Measurements from ENCODE around the gene CD8B. TPM values are rescaled to one million over a fixed set of nuclear protein-coding genes. Genes with fewer than 3 reads are reported as not detected.
A peak's percentile ranks its signal among the peaks of the same experiment; 100 is the strongest.
"Not testable (repeated sequence)": the region's sequence is repeated elsewhere in the genome, so short reads cannot be mapped to it uniquely, and the experiment has no call there.

CD8B gene
- total and polyA plus RNA-seq, 2 experiments from 2014 or later: 0.31 to 0.63 TPM

DNA sequence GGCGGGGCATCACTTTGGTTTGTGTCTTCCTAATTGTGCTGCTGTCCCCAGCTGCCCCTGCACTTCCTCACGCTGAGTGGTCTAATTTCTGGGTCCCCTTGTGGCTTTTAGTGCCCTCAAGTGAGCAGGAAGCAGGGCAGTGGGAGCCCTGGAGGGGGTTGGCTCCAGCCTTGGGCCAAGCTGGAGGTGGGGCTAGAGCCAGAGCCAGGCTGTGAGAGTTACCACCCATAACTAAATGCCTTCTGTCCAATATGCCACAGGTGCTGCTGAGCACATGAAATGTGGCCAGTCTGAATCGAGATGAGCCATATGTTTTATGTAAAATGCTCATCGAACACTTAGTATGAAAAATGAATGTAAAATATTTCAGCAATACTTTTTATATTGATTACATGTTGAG lies 5.2 kb downstream of the CD8B start:
- not testable (repeated sequence) for H3K36me3 ChIP-seq (ENCODE audit: insufficient read depth); H3K27me3 ChIP-seq (ENCODE audit: insufficient read depth); H3K79me2 ChIP-seq (replicated peaks; ENCODE audit: insufficient read depth); H3K36me3 Mint-ChIP-seq (ENCODE audit: low read depth); H2AFZ ChIP-seq; H3K9me3 Mint-ChIP-seq; H3K27ac ChIP-seq (ENCODE audit: low read depth); H3K4me1 ChIP-seq (ENCODE audit: insufficient read depth); H3K9me2 ChIP-seq (ENCODE audit: insufficient read depth); H3F3A ChIP-seq (replicated peaks; ENCODE audit: low read depth); H3K4me3 ChIP-seq; H3K27ac Mint-ChIP-seq; H3K4me2 ChIP-seq; H3K4me1 Mint-ChIP-seq; H4K20me1 ChIP-seq (replicated peaks; ENCODE audit: insufficient read depth); DNase-seq (ENCODE audit: low spot score); H3K4me3 Mint-ChIP-seq
- peaks cover 11% of the 10 kb centered on the region for H3K27me3 Mint-ChIP-seq (ENCODE audit: insufficient read depth, low read depth, poor library complexity)
- peak; percentile 62 for ATAC-seq

DNA sequence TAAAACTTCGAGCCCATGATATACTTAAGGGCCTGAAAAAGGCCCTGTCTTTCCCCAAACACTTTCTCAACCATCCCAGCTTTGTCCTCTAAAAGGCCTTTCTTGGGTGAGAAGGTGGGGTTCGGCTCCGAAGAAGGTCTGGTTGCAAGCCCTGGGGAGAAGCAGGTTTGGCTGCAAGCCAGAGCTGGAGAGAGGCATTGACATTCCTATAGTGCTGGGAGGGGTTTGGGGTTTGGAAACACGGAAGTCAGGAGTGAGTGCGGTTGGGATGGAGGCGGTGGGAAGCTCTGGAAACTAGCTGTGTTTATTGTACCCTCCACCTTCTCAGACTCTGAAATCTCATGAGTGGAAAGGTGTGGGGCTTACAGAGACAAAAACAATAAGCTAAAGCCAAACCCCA lies 5.7 kb downstream of the CD8B start:
- H3K27ac ChIP-seq (ENCODE audit: low read depth); H3K27me3 Mint-ChIP-seq (ENCODE audit: insufficient read depth, low read depth, poor library complexity); H3K36me3 ChIP-seq (ENCODE audit: insufficient read depth); H3K4me3 Mint-ChIP-seq; H3K36me3 Mint-ChIP-seq (ENCODE audit: low read depth); H2AFZ ChIP-seq; H3K4me1 Mint-ChIP-seq; H3K4me2 ChIP-seq; H3K4me3 ChIP-seq; H4K20me1 ChIP-seq (replicated peaks; ENCODE audit: insufficient read depth); H3K27me3 ChIP-seq (ENCODE audit: insufficient read depth); H3K4me1 ChIP-seq (ENCODE audit: insufficient read depth); H3K9me2 ChIP-seq (ENCODE audit: insufficient read depth); H3F3A ChIP-seq (replicated peaks; ENCODE audit: low read depth); H3K9me3 Mint-ChIP-seq; H3K79me2 ChIP-seq (replicated peaks; ENCODE audit: insufficient read depth); H3K27ac Mint-ChIP-seq: not testable (repeated sequence)
- ATAC-seq: peak; percentile 92; the same call in 2 of the 3 replicates
- TF ChIP-seq, protein P1, sequence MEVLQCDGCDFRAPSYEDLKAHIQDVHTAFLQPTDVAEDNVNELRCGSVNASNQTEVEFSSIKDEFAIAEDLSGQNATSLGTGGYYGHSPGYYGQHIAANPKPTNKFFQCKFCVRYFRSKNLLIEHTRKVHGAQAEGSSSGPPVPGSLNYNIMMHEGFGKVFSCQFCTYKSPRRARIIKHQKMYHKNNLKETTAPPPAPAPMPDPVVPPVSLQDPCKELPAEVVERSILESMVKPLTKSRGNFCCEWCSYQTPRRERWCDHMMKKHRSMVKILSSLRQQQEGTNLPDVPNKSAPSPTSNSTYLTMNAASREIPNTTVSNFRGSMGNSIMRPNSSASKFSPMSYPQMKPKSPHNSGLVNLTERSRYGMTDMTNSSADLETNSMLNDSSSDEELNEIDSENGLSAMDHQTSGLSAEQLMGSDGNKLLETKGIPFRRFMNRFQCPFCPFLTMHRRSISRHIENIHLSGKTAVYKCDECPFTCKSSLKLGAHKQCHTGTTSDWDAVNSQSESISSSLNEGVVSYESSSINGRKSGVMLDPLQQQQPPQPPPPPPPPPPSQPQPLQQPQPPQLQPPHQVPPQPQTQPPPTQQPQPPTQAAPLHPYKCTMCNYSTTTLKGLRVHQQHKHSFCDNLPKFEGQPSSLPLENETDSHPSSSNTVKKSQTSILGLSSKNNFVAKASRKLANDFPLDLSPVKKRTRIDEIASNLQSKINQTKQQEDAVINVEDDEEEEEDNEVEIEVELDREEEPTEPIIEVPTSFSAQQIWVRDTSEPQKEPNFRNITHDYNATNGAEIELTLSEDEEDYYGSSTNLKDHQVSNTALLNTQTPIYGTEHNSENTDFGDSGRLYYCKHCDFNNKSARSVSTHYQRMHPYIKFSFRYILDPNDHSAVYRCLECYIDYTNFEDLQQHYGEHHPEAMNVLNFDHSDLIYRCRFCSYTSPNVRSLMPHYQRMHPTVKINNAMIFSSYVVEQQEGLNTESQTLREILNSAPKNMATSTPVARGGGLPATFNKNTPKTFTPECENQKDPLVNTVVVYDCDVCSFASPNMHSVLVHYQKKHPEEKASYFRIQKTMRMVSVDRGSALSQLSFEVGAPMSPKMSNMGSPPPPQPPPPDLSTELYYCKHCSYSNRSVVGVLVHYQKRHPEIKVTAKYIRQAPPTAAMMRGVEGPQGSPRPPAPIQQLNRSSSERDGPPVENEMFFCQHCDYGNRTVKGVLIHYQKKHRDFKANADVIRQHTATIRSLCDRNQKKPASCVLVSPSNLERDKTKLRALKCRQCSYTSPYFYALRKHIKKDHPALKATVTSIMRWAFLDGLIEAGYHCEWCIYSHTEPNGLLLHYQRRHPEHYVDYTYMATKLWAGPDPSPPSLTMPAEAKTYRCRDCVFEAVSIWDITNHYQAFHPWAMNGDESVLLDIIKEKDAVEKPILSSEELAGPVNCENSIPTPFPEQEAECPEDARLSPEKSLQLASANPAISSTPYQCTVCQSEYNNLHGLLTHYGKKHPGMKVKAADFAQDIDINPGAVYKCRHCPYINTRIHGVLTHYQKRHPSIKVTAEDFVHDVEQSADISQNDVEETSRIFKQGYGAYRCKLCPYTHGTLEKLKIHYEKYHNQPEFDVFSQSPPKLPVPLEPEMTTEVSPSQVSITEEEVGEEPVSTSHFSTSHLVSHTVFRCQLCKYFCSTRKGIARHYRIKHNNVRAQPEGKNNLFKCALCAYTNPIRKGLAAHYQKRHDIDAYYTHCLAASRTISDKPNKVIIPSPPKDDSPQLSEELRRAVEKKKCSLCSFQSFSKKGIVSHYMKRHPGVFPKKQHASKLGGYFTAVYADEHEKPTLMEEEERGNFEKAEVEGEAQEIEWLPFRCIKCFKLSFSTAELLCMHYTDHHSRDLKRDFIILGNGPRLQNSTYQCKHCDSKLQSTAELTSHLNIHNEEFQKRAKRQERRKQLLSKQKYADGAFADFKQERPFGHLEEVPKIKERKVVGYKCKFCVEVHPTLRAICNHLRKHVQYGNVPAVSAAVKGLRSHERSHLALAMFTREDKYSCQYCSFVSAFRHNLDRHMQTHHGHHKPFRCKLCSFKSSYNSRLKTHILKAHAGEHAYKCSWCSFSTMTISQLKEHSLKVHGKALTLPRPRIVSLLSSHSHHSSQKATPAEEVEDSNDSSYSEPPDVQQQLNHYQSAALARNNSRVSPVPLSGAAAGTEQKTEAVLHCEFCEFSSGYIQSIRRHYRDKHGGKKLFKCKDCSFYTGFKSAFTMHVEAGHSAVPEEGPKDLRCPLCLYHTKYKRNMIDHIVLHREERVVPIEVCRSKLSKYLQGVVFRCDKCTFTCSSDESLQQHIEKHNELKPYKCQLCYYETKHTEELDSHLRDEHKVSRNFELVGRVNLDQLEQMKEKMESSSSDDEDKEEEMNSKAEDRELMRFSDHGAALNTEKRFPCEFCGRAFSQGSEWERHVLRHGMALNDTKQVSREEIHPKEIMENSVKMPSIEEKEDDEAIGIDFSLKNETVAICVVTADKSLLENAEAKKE (CRISPR knock-in tag; IDR thresholded peaks at IDR 0.05): 0 out of 2 replicates have a peak, but pooled peaks have one; percentile 16
- DNase-seq (ENCODE audit: low spot score): peak; percentile 61

DNA sequence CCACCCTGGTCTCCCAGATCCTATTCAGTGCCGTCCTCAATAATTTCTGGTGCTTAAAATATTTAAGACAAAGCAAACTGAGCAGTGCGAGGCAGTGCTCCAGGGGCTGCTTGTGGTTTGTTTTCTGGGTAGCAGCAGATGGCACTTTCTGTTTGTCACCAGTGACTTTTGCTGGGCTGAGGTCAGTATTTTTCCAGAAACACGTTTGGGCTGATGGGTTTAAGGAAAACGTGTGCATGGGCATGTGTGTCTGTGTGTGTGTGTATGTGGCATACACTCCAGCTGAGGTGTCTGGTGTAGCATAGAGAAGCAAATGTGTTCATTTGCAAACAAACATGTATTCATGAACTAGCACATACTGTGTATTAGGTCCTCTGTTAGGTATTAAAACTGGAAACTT lies 10.1 kb downstream of the CD8B start:
- H3K4me1 Mint-ChIP-seq; H3K36me3 ChIP-seq (ENCODE audit: insufficient read depth); DNase-seq (ENCODE audit: low spot score); H3K9me3 Mint-ChIP-seq; H3K4me1 ChIP-seq (ENCODE audit: insufficient read depth); H3K27ac Mint-ChIP-seq; ATAC-seq; H3K4me2 ChIP-seq; H3K4me3 ChIP-seq; H3F3A ChIP-seq (replicated peaks; ENCODE audit: low read depth); H3K27ac ChIP-seq (ENCODE audit: low read depth); H2AFZ ChIP-seq; H3K79me2 ChIP-seq (replicated peaks; ENCODE audit: insufficient read depth); H3K36me3 Mint-ChIP-seq (ENCODE audit: low read depth); H3K9me2 ChIP-seq (ENCODE audit: insufficient read depth); H4K20me1 ChIP-seq (replicated peaks; ENCODE audit: insufficient read depth); H3K4me3 Mint-ChIP-seq; H3K27me3 Mint-ChIP-seq (ENCODE audit: insufficient read depth, low read depth, poor library complexity); H3K27me3 ChIP-seq (ENCODE audit: insufficient read depth): not testable (repeated sequence)

DNA sequence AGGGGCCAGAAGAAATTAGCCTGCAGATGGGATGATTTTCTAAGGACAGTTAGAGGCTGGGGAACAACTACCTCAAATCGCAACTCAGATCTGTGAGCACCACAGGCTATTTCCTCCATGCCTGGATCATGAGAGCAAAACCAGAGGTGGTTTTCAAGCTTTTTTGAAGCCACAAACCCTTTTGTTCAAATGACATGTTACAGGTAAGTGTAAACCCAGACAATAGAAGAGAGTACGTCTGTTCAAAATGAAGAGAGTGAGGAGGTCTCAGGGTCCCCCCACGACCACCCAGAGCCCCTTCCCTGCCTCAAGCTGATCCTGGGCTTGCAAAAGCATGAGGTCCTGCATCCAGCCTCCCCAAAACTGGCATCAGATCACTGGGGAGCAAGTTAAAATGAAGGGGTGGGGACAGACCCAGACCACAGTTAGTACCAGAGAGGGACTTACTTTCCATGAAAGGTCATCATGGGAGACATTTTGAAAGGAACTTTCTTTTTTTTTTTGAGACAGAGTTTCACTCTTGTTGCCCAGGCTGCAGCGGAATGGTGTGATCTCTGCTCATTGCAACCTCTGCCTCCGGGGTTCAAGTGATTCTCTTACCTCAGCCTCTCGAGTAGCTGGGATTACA lies 19.0 kb downstream of the CD8B start:
- H3K27ac Mint-ChIP-seq; H3K36me3 ChIP-seq (ENCODE audit: insufficient read depth); H3K27me3 ChIP-seq (ENCODE audit: insufficient read depth); DNase-seq (ENCODE audit: low spot score); H3K4me3 Mint-ChIP-seq; H3F3A ChIP-seq (replicated peaks; ENCODE audit: low read depth); H3K9me2 ChIP-seq (ENCODE audit: insufficient read depth); H3K36me3 Mint-ChIP-seq (ENCODE audit: low read depth); H3K4me2 ChIP-seq; H3K27me3 Mint-ChIP-seq (ENCODE audit: insufficient read depth, low read depth, poor library complexity); ATAC-seq; H3K79me2 ChIP-seq (replicated peaks; ENCODE audit: insufficient read depth); H2AFZ ChIP-seq; H3K27ac ChIP-seq (ENCODE audit: low read depth); H3K4me1 ChIP-seq (ENCODE audit: insufficient read depth); H3K4me3 ChIP-seq; H3K9me3 Mint-ChIP-seq; H4K20me1 ChIP-seq (replicated peaks; ENCODE audit: insufficient read depth): not testable (repeated sequence)
- peaks cover 20% of the 10 kb centered on the region for H3K4me1 Mint-ChIP-seq

DNA sequence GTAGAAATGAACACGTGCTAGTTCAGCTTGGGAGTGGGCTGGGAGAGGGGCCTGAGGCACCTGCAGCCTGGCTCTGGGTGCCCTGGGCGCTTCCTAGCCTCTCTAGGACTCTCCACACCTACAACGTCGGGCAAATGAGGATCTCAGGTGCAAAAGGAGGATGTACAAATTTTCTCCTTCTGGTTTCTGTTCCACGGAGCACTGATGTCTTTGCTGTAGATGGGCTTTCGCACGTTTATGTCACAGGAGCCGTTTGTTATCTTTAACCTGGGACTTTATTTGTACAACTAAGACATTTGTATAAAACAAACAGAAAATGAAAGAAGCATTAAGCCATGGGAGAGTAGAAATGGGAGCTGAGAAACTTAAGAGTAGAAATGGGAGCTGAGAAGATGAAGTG lies 20.4 kb downstream of the CD8B start:
- H4K20me1 ChIP-seq (replicated peaks; ENCODE audit: insufficient read depth); H3K27ac Mint-ChIP-seq; H3K4me3 ChIP-seq; H3K36me3 ChIP-seq (ENCODE audit: insufficient read depth); H3K27me3 Mint-ChIP-seq (ENCODE audit: insufficient read depth, low read depth, poor library complexity); H3K9me2 ChIP-seq (ENCODE audit: insufficient read depth); H2AFZ ChIP-seq; H3K27ac ChIP-seq (ENCODE audit: low read depth); H3K4me3 Mint-ChIP-seq; ATAC-seq; H3K27me3 ChIP-seq (ENCODE audit: insufficient read depth); DNase-seq (ENCODE audit: low spot score); H3K4me1 ChIP-seq (ENCODE audit: insufficient read depth); H3K79me2 ChIP-seq (replicated peaks; ENCODE audit: insufficient read depth); H3K9me3 Mint-ChIP-seq; H3K4me2 ChIP-seq; H3F3A ChIP-seq (replicated peaks; ENCODE audit: low read depth); H3K36me3 Mint-ChIP-seq (ENCODE audit: low read depth): not testable (repeated sequence)
- peaks cover 21% of the 10 kb centered on the region for H3K4me1 Mint-ChIP-seq

All from GM23338 (cell line).